ENCODE measurements around the gene RNF130. TPM values are rescaled to one million over a fixed set of nuclear protein-coding genes. Genes with fewer than 3 reads are reported as not detected.

RNF130 gene
- total RNA-seq, 4 donors from 2014 or later = 84.7 to 105 (median 98.5) TPM

GRCh38 chr5:179912386-179912785, 159.2 kb downstream of the RNF130 start:
- Histone ChIP-seq H3K4me1 (peaks cover 0 to 10% (median 6%) of the 10 kb centered on the region in 3 donors), H3K36me3 (no peaks in the 10 kb centered on the region), H3K27me3 (no peaks in the 10 kb centered on the region), H3K4me3 (no peak overlapping the region), H3K9me3 (no peaks in the 10 kb centered on the region), H3K27ac (no peak overlapping the region)
- TF ChIP-seq POLR2AphosphoS5 (IDR thresholded peaks at IDR 0.05) (no peak), EP300 (IDR thresholded peaks at IDR 0.05) (no peak), POLR2A (IDR thresholded peaks at IDR 0.05) (no peak), CTCF (IDR thresholded peaks at IDR 0.05) (no peak)
- no peak for ATAC-seq
- WGBS, 2 donors (ENCODE audit: low coverage in 1 of 2) = 81% methylated on average over 6 of the region's 7 CpGs; no CpG with 5 or more reads in 1 of the 2 donors

GRCh38 chr5:179909224-179909623, 162.3 kb downstream of the RNF130 start:
- Histone ChIP-seq H3K9me3 (no peaks in the 10 kb centered on the region), H3K4me1 (peaks cover 0 to 26% (median 9%) of the 10 kb centered on the region in 3 donors), H3K4me3 (no peak overlapping the region), H3K27ac (no peak overlapping the region), H3K36me3 (peaks cover 0 to 7% of the 10 kb centered on the region in 2 donors), H3K27me3 (no peaks in the 10 kb centered on the region)
- no peak for TF ChIP-seq CTCF (IDR thresholded peaks at IDR 0.05)
- TF ChIP-seq EP300 (IDR thresholded peaks at IDR 0.05) = no peak
- no peak for TF ChIP-seq POLR2AphosphoS5 (IDR thresholded peaks at IDR 0.05)
- TF ChIP-seq POLR2A (IDR thresholded peaks at IDR 0.05) = no peak
- WGBS, 2 donors (ENCODE audit: low coverage in 1 of 2) = 87 to 94% methylated on average over 6 of the region's 6 CpGs
- no peak for ATAC-seq

- H3K4me3 ChIP-seq = peak overlapping the region in 1 of 2 donors; percentile 72
These were observed 163.0 kb downstream of the RNF130 start for GRCh38 chr5:179908528-179908927.

GRCh38 chr5:179907556-179908324, 163.8 kb downstream of the RNF130 start, which contains the start of gene TBC1D9B:
TBC1D9B (minus strand) TSS chr5:179907897; CDS start chr5:179907821, 76 bp downstream.
- H3K4me3 ChIP-seq = peak within 1 kb of the TSS; percentile 50 to 72
- peak within 1 kb of the TSS; percentile 8 to 88 (median 86) for H3K27ac ChIP-seq
- peaks cover 0 to 22% of the 10 kb centered on the region in 2 donors for H3K36me3 ChIP-seq
- TF ChIP-seq CTCF (IDR thresholded peaks at IDR 0.05) (peak in 3 of 4 experiments; percentile 54 to 65 (median 55)), POLR2A (IDR thresholded peaks at IDR 0.05) (peak; percentile 31 to 58), POLR2AphosphoS5 (IDR thresholded peaks at IDR 0.05) (no peak)
- no peaks in the 10 kb centered on the region for H3K27me3 ChIP-seq
- H3K9me3 ChIP-seq = no peaks in the 10 kb centered on the region
- WGBS, 2 donors (ENCODE audit: low coverage in 1 of 2) = 7 to 19% methylated on average over 4 to 9 of the region's 105 CpGs
- peak; percentile 95 for ATAC-seq
- H3K4me1 ChIP-seq = peaks cover 0 to 26% (median 9%) of the 10 kb centered on the region in 3 donors

More at GRCh38 chr5:179908528-179908927, 163.0 kb downstream of the RNF130 start:
- no CpG with 5 or more reads among the region's 16 CpGs for WGBS, 2 donors (ENCODE audit: low coverage in 1 of 2)
- Histone ChIP-seq H3K9me3 (no peaks in the 10 kb centered on the region), H3K4me1 (peaks cover 0 to 26% (median 9%) of the 10 kb centered on the region in 3 donors), H3K36me3 (peaks cover 0 to 14% of the 10 kb centered on the region in 2 donors), H3K27ac (peak overlapping the region in 3 of 4 donors; percentile 85 to 88 (median 86)), H3K27me3 (no peaks in the 10 kb centered on the region)
- ATAC-seq = no peak
- no peak for TF ChIP-seq CTCF (IDR thresholded peaks at IDR 0.05)
- TF ChIP-seq POLR2A (IDR thresholded peaks at IDR 0.05) = no peak
- TF ChIP-seq EP300 (IDR thresholded peaks at IDR 0.05) = no peak
- no peak for TF ChIP-seq POLR2AphosphoS5 (IDR thresholded peaks at IDR 0.05)
